Stimulated activated CD8-positive, alpha-beta memory T cell treated with anti-CD3 and anti-CD28 coated beads, Interleukin-4, amount 100 ng/mL, for 48 hours (primary cell): Measurements from ENCODE around the gene KLHL33.
"Not testable (repeated sequence)": the region's sequence is repeated elsewhere in the genome, so short reads cannot be mapped to it uniquely, and the experiment has no call there.

Source experiments
- DNase-seq: peaks from one replicate; pipeline ENCODE4 v3.0.0-alpha.2; 2020

Gene KLHL33

DNA sequence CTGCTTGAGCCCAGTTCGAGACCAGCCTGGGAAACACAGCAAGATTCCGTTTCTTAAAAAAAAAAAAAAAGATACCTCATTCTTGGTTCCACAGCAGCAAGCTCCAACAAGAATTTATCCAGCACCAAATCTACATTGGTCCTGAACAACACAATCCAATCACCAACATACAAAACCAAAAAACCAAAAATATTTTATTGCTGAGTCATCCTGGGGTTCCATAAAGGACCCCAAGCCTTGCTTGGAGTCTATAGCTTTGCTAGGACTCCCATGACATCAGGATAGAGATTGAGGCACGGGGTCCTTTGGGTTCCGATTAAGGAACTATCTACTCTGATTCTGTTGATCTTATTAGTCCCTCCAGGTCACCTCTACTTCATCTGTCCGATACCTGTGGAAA is 10.9 kb upstream of the KLHL33 start:
- no peak for DNase-seq

GRCh38 chr14:20443650-20444049 is 7.7 kb upstream of the KLHL33 start:
- not testable (repeated sequence) for DNase-seq

GRCh38 chr14:20441461-20441860 is 5.5 kb upstream of the KLHL33 start:
- DNase-seq, result no peak

GRCh38 chr14:20440882-20441281 is 4.9 kb upstream of the KLHL33 start:
- no peak for DNase-seq

- DNase-seq, result no peak
These were observed 4.5 kb upstream of the KLHL33 start for GRCh38 chr14:20440465-20440864.

GRCh38 chr14:20438664-20439063 is 2.7 kb upstream of the KLHL33 start:
- DNase-seq, result no peak

GRCh38 chr14:20436363-20436755 is 393 bp upstream of the KLHL33 start:
- no peak for DNase-seq

DNA sequence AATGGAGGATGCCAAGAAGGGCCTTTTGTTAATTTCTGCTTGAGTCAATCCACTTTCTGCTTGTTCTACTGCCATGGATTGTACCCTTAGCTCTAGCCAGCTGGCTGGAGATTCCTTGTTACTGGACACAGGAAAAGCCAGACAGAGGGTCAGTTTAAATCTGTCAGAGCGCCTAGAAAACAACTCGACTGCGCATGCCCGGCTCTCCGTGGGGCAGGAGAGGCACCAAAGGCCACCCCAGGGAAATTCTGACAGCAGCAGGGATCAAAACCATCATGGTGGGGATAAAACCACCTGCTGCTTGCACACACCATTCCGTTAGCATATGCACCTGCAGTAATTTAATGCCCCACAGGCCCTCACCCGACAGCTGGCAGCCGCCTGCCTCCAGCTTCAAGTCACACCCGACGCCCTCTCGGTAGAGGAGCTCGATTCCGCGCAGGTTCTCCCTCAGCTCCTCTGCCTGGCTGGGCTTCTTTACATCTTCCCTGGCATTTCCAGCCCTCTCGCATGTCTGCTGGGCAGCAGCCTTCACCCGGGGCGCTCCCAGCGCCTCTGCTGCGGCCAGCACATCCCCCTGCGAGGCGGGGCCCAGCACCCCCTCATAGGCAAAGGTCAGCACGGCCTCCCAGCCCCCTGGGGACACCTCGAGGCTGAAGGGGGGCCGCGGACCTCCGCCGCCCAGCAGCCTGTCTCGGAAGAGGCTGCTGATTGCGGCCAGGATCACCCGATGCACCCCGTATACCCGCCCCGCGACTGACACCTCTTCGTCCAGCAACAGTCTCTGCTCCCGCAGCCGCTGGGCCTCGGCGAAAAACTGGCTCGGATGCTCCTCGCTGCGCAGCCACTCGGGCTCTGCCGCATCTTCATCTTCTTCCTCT is 1.0 kb downstream of the KLHL33 start:
- DNase-seq, result no peak

GRCh38 chr14:20429801-20430669 is 5.9 kb downstream of the KLHL33 start:
- no peak for DNase-seq

GRCh38 chr14:20428802-20429201 is 7.2 kb downstream of the KLHL33 start:
- no peak for DNase-seq

- DNase-seq, result no peak
These were observed 8.0 kb downstream of the KLHL33 start for GRCh38 chr14:20428010-20428365.

DNA sequence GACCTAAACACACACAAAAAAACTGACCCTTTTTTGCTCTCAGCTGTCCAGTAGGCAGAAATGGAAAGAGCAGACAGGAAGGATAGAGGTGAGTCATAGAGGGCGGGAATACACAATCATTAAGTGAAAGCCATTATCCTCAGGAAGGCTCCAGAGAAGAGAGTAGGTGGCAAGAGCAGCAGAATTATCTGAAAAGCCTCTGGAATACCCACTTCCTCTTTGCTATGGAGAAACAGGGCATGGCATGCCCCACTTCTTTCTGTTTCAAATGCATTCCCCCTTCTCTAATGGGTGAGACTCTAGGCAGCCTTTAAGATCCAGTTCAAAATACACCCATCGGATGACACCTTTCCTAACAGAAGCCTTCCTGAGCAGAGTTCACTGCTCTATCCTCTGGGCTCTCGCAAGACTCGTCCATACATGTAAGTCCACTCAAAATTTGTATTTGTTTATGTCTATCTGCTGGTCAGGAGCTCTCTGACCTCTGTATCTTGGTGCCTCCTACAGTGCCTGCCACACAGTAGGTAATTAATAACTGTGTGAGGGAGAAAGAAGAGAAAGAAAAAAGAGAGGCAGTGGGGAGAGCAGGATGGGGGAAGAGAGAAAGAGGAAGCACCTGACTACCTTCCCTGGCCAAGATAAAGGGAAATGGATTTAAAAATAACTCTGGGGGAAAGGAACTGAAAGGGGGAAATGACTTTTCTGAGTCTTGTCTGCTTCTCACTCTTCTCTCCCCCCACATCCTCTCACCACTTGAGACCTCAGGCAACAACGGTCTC is 8.5 kb downstream of the KLHL33 start:
- DNase-seq, result no peak

DNA sequence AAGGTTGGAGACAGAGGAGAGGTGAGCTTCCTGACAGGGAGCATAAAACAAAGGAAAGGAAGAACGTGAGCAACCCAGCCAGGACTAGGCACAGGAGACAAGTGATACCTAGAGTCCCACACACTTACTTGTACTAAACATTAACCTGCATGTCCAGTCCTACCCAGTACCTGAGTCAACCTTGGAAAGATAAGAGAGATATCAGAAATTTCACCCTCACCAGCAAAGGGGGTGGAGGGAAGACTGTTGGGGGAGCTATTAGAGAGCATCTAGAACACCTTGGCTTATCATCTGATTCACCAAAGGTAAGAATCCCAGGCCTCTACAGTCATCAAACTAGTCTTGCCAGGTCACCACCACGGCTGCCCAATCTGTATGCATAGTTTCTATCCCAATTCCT is 11.1 kb downstream of the KLHL33 start:
- DNase-seq, result no peak

DNA sequence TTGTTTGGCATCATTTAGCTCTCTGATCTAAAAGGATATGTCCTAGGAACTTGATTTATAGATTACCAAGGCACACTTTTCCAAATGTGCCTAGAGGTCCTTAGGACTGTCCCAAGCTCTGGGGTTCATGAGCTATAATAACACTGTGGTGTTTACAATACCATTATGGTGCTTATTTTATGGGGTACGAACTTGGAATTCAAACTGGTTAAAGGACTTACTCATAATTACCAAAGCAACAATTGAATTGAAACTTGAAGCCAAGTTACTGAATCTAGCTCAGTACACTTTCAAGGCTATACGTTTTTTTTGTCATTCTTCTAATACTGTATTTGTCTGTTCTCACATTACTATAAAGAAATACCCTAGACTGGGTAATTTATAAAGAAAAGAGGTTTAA is 13.1 kb downstream of the KLHL33 start:
- DNase-seq, result no peak

DNA sequence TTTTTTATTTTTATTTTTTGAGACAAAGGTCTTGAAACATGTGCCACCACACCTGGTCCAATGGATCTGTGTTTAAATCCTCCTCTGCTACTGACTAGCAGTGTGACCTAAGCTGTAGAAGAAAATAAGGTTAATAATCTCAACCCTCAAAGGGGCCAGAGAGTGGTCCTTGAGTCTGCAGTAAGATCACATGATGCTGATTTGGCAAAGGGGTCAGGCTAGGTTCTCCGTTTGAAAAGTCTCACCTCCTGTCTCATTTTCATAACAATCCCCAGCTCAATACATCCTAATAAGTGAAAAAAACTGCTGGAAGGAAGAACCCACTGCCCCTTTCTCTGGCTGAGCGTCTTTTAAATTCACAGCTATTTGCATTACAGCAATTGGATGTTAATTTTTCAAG is 14.7 kb downstream of the KLHL33 start:
- DNase-seq, result no peak

GRCh38 chr14:20419419-20419818 is 16.5 kb downstream of the KLHL33 start:
- DNase-seq, result no peak

DNA sequence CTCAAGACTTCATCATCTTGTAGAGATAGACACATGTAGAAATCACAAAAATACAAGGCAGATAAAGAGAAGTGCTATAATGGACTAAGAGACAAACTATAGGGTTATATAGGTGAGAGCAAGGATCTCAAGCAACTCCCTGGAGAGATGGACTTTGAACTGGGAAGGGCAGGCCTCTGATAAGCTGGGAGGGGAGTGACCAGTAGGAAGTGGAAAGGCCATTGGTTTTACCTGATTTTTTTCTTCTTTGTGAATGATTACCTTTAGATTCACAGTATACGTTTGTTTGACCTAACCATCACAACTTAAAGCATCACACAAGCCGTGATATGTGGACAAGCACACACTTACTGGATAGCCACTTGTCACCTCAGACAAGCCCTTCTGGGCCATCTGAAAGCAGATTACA is 17.5 kb downstream of the KLHL33 start:
- DNase-seq, result no peak

GRCh38 chr14:20417250-20418186 is 18.4 kb downstream of the KLHL33 start:
- no peak for DNase-seq

DNA sequence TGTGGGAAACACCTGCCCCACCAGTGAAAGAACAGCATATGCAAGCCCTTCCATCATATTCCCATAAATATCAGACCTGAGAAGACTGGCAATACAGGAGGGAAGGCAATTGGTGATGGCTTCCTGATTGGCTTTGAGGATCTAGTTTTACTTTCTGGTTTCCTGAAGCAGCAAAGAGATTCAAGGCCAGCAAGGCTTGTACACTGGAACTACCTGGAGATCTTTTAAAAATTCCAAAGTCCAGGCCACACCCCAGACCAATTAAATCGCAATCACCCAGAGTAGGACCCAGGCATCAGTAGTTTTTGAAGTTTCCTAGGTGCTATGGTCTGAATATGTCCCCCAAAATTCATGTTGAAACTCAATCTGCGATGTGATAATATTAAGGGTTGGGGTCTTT is 19.7 kb downstream of the KLHL33 start:
- DNase-seq, result no peak

- no peak for DNase-seq
These were observed 20.2 kb downstream of the KLHL33 start for GRCh38 chr14:20415782-20416206.

DNA sequence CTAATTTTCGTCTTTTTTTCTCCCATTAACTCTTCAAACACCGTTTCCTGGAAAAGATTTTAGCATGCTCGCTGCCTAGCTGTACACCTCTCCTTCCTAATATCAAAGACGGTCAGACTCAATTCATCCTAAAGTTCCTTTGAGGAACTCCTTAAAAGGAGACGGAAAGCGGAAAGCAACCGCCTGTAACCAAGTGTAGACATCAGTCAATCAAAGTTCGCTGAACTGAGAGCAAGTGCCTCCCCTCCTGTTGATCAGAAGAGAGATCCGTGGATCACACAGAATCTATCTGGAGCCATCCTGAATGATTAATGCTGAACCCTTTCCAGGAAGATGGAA is 22.3 kb downstream of the KLHL33 start:
- DNase-seq, result no peak
